HCT116 (cell line): ENCODE data around the gene CLCN5. TPM values are rescaled to one million over a fixed set of nuclear protein-coding genes. Genes with fewer than 3 reads are reported as not detected.

Experiments used
- ATAC-seq: fragments of 200-7000 bp; cut with Tn5 transposase; 2 replicates; pipeline ENCODE4 v1.9.1; 2020; ENCODE audit warnings: mild to moderate bottlenecking, moderate library complexity
- BruUV-seq: library from RNA; stranded (reverse); fragments of 400-500 nt; replicated peaks from 2 replicates; lab custom pipeline; 2021; lab: Mats Ljungman, UMichigan
- CTCF ChIA-PET: fragments of 300-600 bp; sonication (Branson Sonifier 250); formaldehyde crosslinking; loops from one replicate; lab custom pipeline; 2021; ENCODE audit warnings: antibody characterized with exemption; lab: Charles Lee
- POLR2A ChIA-PET: fragments of 300-600, 350-600 bp; sonication (Branson Sonifier 250); formaldehyde crosslinking; loops from one replicate; lab custom pipeline; 2021; ENCODE audit warnings: antibody characterized with exemption; lab: Charles Lee
- RAD21 ChIA-PET, 2 experiments: fragments of 300-600 bp; sonication (Branson Sonifier 250); formaldehyde crosslinking; loops; one replicate each; lab custom pipeline; 2023; ENCODE audit warnings: low total read pairs in 2 of 2; ENCODE audit not compliant: uncharacterized antibody in 2 of 2, unreplicated experiment in 2 of 2, low non-redundant PET in 1 of 2; lab: Charles Lee
- DNase-seq: peaks from one replicate; pipeline ENCODE4 v3.0.0-alpha.2; 2010; ENCODE audit warnings: low read depth, low spot score
- H2AFZ ChIP-seq: fragments of 200-600 bp; shearing (Covaris generic), sonication (generic); 2 replicates; pipeline ENCODE4 v1.6.1; 2017; ENCODE audit warnings: low read depth, mixed run types, mixed read lengths, antibody characterized with exemption, low read length; ENCODE audit not compliant: poor library complexity, severe bottlenecking
- H3K27ac ChIP-seq: 2 replicates; pipeline ENCODE4 v1.5.1; 2012; ENCODE audit warnings: low read depth, low read length
- H3K27me3 ChIP-seq: fragments of 200-600 bp; sonication (generic); 2 replicates; pipeline ENCODE4 v1.6.1; 2016; ENCODE audit warnings: mixed run types, low read length, mixed read lengths; ENCODE audit not compliant: insufficient read depth
- H3K36me3 ChIP-seq, 2 experiments: fragments of 200-500 bp in 1 of 2; fragments of 200-600 bp in 1 of 2; sonication (Bioruptor generic) in 1 of 2; sonication (generic) in 1 of 2; 2 replicates each; pipeline versions ENCODE4 v1.5.1 to v1.6.1; 2014 to 2016; ENCODE audit warnings: low read length in 2 of 2, inconsistent platforms in 1 of 2, mixed read lengths in 1 of 2, mixed run types in 1 of 2; ENCODE audit not compliant: insufficient read depth in 2 of 2, control insufficient read depth in 1 of 2
- H3K4me1 ChIP-seq, 2 experiments: fragments of 200-600 bp in 1 of 2; sonication (generic) in 1 of 2; 2 replicates each; pipeline versions ENCODE4 v1.5.1 to v1.6.1; 2012 to 2017; ENCODE audit warnings: low read length in 2 of 2, inconsistent platforms in 1 of 2, mild to moderate bottlenecking in 1 of 2, mixed read lengths in 1 of 2, mixed run types in 1 of 2, moderate library complexity in 1 of 2; ENCODE audit not compliant: insufficient read depth in 2 of 2, control insufficient read depth in 1 of 2
- H3K4me2 ChIP-seq: fragments of 200-600 bp; sonication (generic); 2 replicates; pipeline ENCODE4 v1.6.1; 2017; ENCODE audit warnings: mixed run types, low read length, mixed read lengths
- H3K4me3 ChIP-seq, 2 experiments: fragments of 200-600 bp in 1 of 2; sonication (generic) in 1 of 2; replicated peaks in 1 of 2; 2 replicates each; pipeline ENCODE4 v1.5.1; 2011 to 2016; ENCODE audit warnings: low read length in 2 of 2, control low read depth in 1 of 2, low read depth in 1 of 2, mild to moderate bottlenecking in 1 of 2, mixed read lengths in 1 of 2, mixed run types in 1 of 2
- H3K79me2 ChIP-seq: fragments of 200-600 bp; sonication (generic); 2 replicates; pipeline ENCODE4 v1.6.1; 2017; ENCODE audit warnings: mild to moderate bottlenecking, mixed run types, low read length, moderate library complexity, mixed read lengths; ENCODE audit not compliant: insufficient read depth
- H3K9ac ChIP-seq: fragments of 200-600 bp; sonication (generic); 2 replicates; pipeline ENCODE4 v1.6.1; 2016; ENCODE audit warnings: low read length, mixed read lengths
- H3K9me2 ChIP-seq: fragments of 200-600 bp; sonication (generic), shearing (Covaris generic); 2 replicates; pipeline ENCODE4 v1.6.1; 2017; ENCODE audit warnings: mixed run types, mild to moderate bottlenecking, moderate library complexity; ENCODE audit not compliant: insufficient read depth
- H3K9me3 ChIP-seq, 2 experiments: fragments of 200-500 bp in 1 of 2; fragments of 200-600 bp in 1 of 2; sonication (Bioruptor generic) in 1 of 2; sonication (generic) in 1 of 2; 2 replicates each; pipeline ENCODE4 v1.6.1; 2014 to 2017; ENCODE audit warnings: low read length in 2 of 2, mixed read lengths in 2 of 2, inconsistent platforms in 1 of 2, low read depth in 1 of 2, mild to moderate bottlenecking in 1 of 2, mixed run types in 1 of 2, moderate library complexity in 1 of 2; ENCODE audit not compliant: control insufficient read depth in 1 of 2, insufficient read depth in 1 of 2
- H4K20me1 ChIP-seq: fragments of 200-600 bp; sonication (generic), shearing (Covaris generic); 2 replicates; pipeline ENCODE4 v1.6.1; 2017; ENCODE audit warnings: mixed run types, mild to moderate bottlenecking, moderate library complexity; ENCODE audit not compliant: insufficient read depth
- CTCF ChIP-seq, 3 experiments: fragments of 200-600 bp in 1 of 3; sonication (generic) in 1 of 3; IDR thresholded peaks in 2 of 3; conservative IDR thresholded peaks in 1 of 3; 2 replicates each; pipeline ENCODE4 v1.5.1; 2012 to 2017; ENCODE audit warnings: low read depth in 2 of 3, low read length in 2 of 3, antibody characterized with exemption in 1 of 3, borderline replicate concordance in 1 of 3, control low read depth in 1 of 3, mild to moderate bottlenecking in 1 of 3, mixed read lengths in 1 of 3, mixed run types in 1 of 3, moderate library complexity in 1 of 3; ENCODE audit not compliant: insufficient read depth in 1 of 3
- EGR1 ChIP-seq: IDR thresholded peaks from 2 replicates; pipeline ENCODE4 v1.6.1; 2012; ENCODE audit warnings: low read depth
- JUND ChIP-seq: IDR thresholded peaks from 2 replicates; pipeline ENCODE4 v1.6.1; 2012
- POLR2AphosphoS5 ChIP-seq: IDR thresholded peaks from 2 replicates; pipeline ENCODE4 v1.6.1; 2011; ENCODE audit warnings: mild to moderate bottlenecking, low read depth, low read length, moderate library complexity
- RAD21 ChIP-seq: IDR thresholded peaks from 2 replicates; pipeline ENCODE4 v1.6.1; 2012; ENCODE audit warnings: low read depth, mild to moderate bottlenecking
- SRF ChIP-seq: IDR thresholded peaks from 2 replicates; pipeline ENCODE4 v1.6.1; 2012; ENCODE audit warnings: low read depth
- TCF7L2 ChIP-seq: IDR thresholded peaks from 2 replicates; pipeline ENCODE4 v1.7.0; 2011; ENCODE audit warnings: borderline replicate concordance, inconsistent platforms; ENCODE audit not compliant: insufficient read depth, insufficient read length; ENCODE audit errors: extremely low read depth
- ZFX ChIP-seq: fragments of 450-650 bp; IDR thresholded peaks from 2 replicates; pipeline ENCODE4 v1.6.1; 2017
- ZNF274 ChIP-seq: fragments of 200-500 bp; sonication (Bioruptor generic); IDR thresholded peaks from 2 replicates; pipeline ENCODE4 v1.6.1; 2014; ENCODE audit warnings: mild to moderate bottlenecking, low read depth, low read length, inconsistent platforms
- intact Hi-C: fragments of 100-400 bp; cut with micrococcal nuclease; formaldehyde crosslinking; loops from 2 replicates; pipeline ENCODE4 v1.10.0; 2022
- total RNA-seq: library from RNA; stranded (reverse); gene quantifications from one replicate; pipeline ENCODE4 v1.2.1, GENCODE V29; 2021; ENCODE audit not compliant: unreplicated experiment

The CLCN5 gene
- total RNA-seq, 1 experiment from 2014 or later, result 6.1 TPM

DNA sequence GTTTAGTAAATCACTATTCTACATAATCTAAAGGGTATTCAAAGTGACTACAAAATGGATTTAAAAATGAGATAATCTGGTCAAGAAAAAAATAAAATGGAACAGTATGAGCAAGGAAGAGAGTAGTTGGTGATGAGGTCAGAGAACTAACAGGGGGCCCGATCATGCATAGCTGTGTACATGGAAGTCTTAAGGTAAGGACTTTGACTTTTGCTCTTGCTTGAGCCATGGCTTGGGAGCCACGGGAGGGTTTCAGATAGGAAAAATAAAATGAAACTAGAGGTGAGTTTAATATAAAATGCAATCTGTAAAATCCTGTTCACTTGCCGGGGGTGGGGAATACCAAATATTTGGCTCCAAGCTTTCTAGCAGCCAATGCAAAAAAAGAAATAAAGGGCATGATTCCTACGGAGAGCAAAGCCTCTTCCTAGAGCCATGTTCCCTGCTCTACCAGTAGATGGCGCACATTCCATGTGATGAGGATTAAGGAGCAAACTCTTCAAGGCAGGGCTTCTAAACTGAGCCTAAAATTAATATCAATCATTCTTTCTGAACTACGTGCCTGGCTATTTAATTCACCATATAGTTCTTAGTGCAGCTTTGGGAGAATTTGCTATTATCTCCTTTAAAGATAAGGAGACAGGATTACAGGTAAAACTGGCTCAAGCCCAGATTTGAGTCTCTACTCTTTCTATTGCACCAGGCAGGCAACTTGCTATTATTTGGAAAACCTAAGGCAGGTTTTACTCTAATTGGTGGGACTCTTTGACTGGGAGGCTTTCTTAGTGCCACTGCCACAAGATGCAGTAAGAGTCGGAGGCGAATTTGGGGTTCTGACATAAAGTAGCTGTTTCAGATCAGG is 6.8 kb upstream of the CLCN5 start:
- intact Hi-C loops, result loop anchor here (1.0 to 10.0 kb wide), 4 partner anchors 166 to 769 kb away; no protein-coding TSS in a partner anchor
- Histone ChIP-seq H2AFZ (peak overlapping the region; percentile 35), H3K9ac (no peak overlapping the region), H3K9me2 (no peaks in the 10 kb centered on the region), H3K36me3 (no peaks in the 10 kb centered on the region), H3K27me3 (no peaks in the 10 kb centered on the region), H3K4me1 (no peaks in the 10 kb centered on the region), H3K9me3 (no peaks in the 10 kb centered on the region), H3K4me2 (peak overlapping the region; percentile 39; the same call in 1 of the 2 replicates), H4K20me1 (no peaks in the 10 kb centered on the region), H3K27ac (no peak overlapping the region), H3K4me3 (no peak overlapping the region), H3K79me2 (no peaks in the 10 kb centered on the region)
- TF ChIP-seq RAD21 (peak; percentile 70), CTCF (IDR thresholded peaks at IDR 0.05 in 2 of 3, conservative IDR thresholded peaks at IDR 0.05 in 1 of 3; ENCODE audit: borderline replicate concordance in 1 of 3, insufficient read depth in 1 of 3, low read depth in 2 of 3, low read length in 2 of 3) (peak; percentile 67 to 80 (median 75); a peak in 5 of 6 replicates), EGR1 (no peak), JUND (no peak), ZNF274 (no peak), TCF7L2 (no peak), POLR2AphosphoS5 (no peak), ZFX (no peak), SRF (no peak)
- peak; percentile 40 for DNase-seq
- RAD21 ChIA-PET, result no interaction called here
- POLR2A ChIA-PET, result no interaction called here
- no TSS peak for BruUV-seq
- CTCF ChIA-PET, result interaction anchor here (0.7 to 1.0 kb wide), 2 partner anchors 32 to 289 kb away, joined by 3 to 4 read pairs; partner anchors contain the start of gene CCNB3
- ATAC-seq, result peak; percentile 90
